Astrocyte of the cerebellum (primary cell): ENCODE measurements around the gene RPS18.
A peak's percentile ranks its signal among the peaks of the same experiment; 100 is the strongest.
"Not testable (repeated sequence)": the region's sequence is repeated elsewhere in the genome, so short reads cannot be mapped to it uniquely, and the experiment has no call there.

Experiments used
- DNase-seq: peaks from one replicate; pipeline ENCODE4 v3.0.0-alpha.2; 2011; ENCODE audit warnings: low read depth
- H3K4me3 ChIP-seq: 2 replicates; pipeline ENCODE4 v1.5.1; 2011; ENCODE audit warnings: mild to moderate bottlenecking, low read depth, low read length, moderate library complexity
- CTCF ChIP-seq: IDR thresholded peaks from 2 replicates; pipeline ENCODE4 v1.5.1; 2012; ENCODE audit warnings: low read length, low read depth, moderate library complexity, mild to moderate bottlenecking; ENCODE audit errors: missing control alignments
- in situ Hi-C: cut with HindIII; loops from 2 replicates; pipeline ENCODE4 v1.10.0; 2017; ENCODE audit warnings: low sequenced_read_pairs

RPS18 gene

GRCh38 chr6:33271468-33272274 lies at the start of gene RPS18, which contains the start of gene VPS52:
Gene RPS18, plus strand, starts transcription at chr6:33272075. Its CDS starts 45 bp downstream, at chr6:33272120.
Gene VPS52, minus strand, starts transcription at chr6:33271876. Its CDS starts 201 bp downstream, at chr6:33271675.
- H3K4me3 ChIP-seq = peak within 1 kb of the TSS; percentile 95
- peak; percentile 99 for DNase-seq
- in situ Hi-C loops = no loop called here
- TF ChIP-seq CTCF = no peak

GRCh38 chr6:33226503-33227120 lies 45.3 kb upstream of the RPS18 start:
- in situ Hi-C loops, H3K4me3 ChIP-seq, DNase-seq: not testable (repeated sequence)

- DNase-seq = no peak
- in situ Hi-C loops = no loop called here
- TF ChIP-seq CTCF = no peak
- no peak overlapping the region for H3K4me3 ChIP-seq
Measured at GRCh38 chr6:33235221-33235634, 36.6 kb upstream of the RPS18 start.

GRCh38 chr6:33236328-33236727 lies 35.5 kb upstream of the RPS18 start:
- H3K4me3 ChIP-seq = no peak overlapping the region
- in situ Hi-C loops = no loop called here
- no peak for TF ChIP-seq CTCF
- no peak for DNase-seq

- no peak for DNase-seq
- no peak overlapping the region for H3K4me3 ChIP-seq
- TF ChIP-seq CTCF = no peak
- in situ Hi-C loops = no loop called here
Measured at GRCh38 chr6:33236852-33237251, 35.0 kb upstream of the RPS18 start.

- TF ChIP-seq CTCF = no peak
- no peak for DNase-seq
- in situ Hi-C loops = no loop called here
- no peak overlapping the region for H3K4me3 ChIP-seq
Measured at GRCh38 chr6:33237741-33238140, 34.1 kb upstream of the RPS18 start.

GRCh38 chr6:33241968-33242367 lies 29.9 kb upstream of the RPS18 start:
- in situ Hi-C loops = no loop called here

More at GRCh38 chr6:33241968-33242367, 29.9 kb upstream of the RPS18 start:
- H3K4me3 ChIP-seq = no peak overlapping the region
- TF ChIP-seq CTCF = no peak
- DNase-seq = no peak
